Cerebellar nuclear complex (tissue), 1 donor: Measurements from ENCODE around the gene WWOX.
"Not testable (repeated sequence)": the region's sequence is repeated elsewhere in the genome, so short reads cannot be mapped to it uniquely, and the experiment has no call there.

Source experiments
- DNase-seq, 2 experiments: peaks; one replicate each; lab custom pipeline; 2025; lab: John Stamatoyannopoulos, UW

WWOX gene

GRCh38 chr16:78577630-78578029 lies 478.2 kb downstream of the WWOX start:
- no peak for DNase-seq

- no peak for DNase-seq
Measured at GRCh38 chr16:78579020-78579419, 479.6 kb downstream of the WWOX start.

- DNase-seq, result no peak
Measured at GRCh38 chr16:78583441-78583840, 484.0 kb downstream of the WWOX start.

- DNase-seq, result no peak
Measured at GRCh38 chr16:78584213-78584860, 484.9 kb downstream of the WWOX start.

- no peak for DNase-seq
Measured at GRCh38 chr16:78584991-78585390, 485.5 kb downstream of the WWOX start.

GRCh38 chr16:78589331-78589730 lies 489.9 kb downstream of the WWOX start:
- no peak for DNase-seq

GRCh38 chr16:78591682-78592103 lies 492.2 kb downstream of the WWOX start:
- DNase-seq, result no peak

GRCh38 chr16:78592111-78592510 lies 492.7 kb downstream of the WWOX start:
- DNase-seq, result no peak

GRCh38 chr16:78593352-78593751 lies 493.9 kb downstream of the WWOX start:
- DNase-seq, result no peak

- no peak for DNase-seq
Measured at GRCh38 chr16:78594191-78594590, 494.7 kb downstream of the WWOX start.

GRCh38 chr16:78596348-78596995 lies 497.0 kb downstream of the WWOX start:
- DNase-seq, result no peak

GRCh38 chr16:78596996-78597422 lies 497.6 kb downstream of the WWOX start:
- no peak for DNase-seq

- DNase-seq, result no peak
Measured at GRCh38 chr16:78597809-78598570, 498.5 kb downstream of the WWOX start.

- DNase-seq, result no peak
Measured at GRCh38 chr16:78599271-78599670, 499.8 kb downstream of the WWOX start.

GRCh38 chr16:78604423-78605062 lies 505.1 kb downstream of the WWOX start:
- not testable (repeated sequence) for DNase-seq

- no peak for DNase-seq
Measured at GRCh38 chr16:78605548-78606101, 506.2 kb downstream of the WWOX start.

GRCh38 chr16:78606545-78606944 lies 507.1 kb downstream of the WWOX start:
- no peak for DNase-seq

GRCh38 chr16:78607022-78607421 lies 507.6 kb downstream of the WWOX start:
- DNase-seq, result no peak

GRCh38 chr16:78607465-78607864 lies 508.0 kb downstream of the WWOX start:
- no peak for DNase-seq

GRCh38 chr16:78608305-78608776 lies 508.9 kb downstream of the WWOX start:
- DNase-seq, result no peak

- no peak for DNase-seq
Measured at GRCh38 chr16:78609402-78610274, 510.2 kb downstream of the WWOX start.
